D721Med (cell line): ENCODE measurements around the gene NUDT14.

Source experiments
- DNase-seq: peaks from one replicate; pipeline ENCODE4 v3.0.0; 2011; ENCODE audit warnings: low spot score; ENCODE audit not compliant: insufficient read length
- FAIRE-seq: peaks from 2 replicates; lab custom pipeline; 2011; peaks lifted over from hg19 to GRCh38; lab: Jason Lieb, UNC
- CTCF ChIP-seq: IDR thresholded peaks from 2 replicates; pipeline ENCODE4 v1.5.1; 2012; ENCODE audit warnings: mild to moderate bottlenecking, control low read depth; ENCODE audit not compliant: insufficient read depth; ENCODE audit errors: missing control alignments

The NUDT14 gene

DNA sequence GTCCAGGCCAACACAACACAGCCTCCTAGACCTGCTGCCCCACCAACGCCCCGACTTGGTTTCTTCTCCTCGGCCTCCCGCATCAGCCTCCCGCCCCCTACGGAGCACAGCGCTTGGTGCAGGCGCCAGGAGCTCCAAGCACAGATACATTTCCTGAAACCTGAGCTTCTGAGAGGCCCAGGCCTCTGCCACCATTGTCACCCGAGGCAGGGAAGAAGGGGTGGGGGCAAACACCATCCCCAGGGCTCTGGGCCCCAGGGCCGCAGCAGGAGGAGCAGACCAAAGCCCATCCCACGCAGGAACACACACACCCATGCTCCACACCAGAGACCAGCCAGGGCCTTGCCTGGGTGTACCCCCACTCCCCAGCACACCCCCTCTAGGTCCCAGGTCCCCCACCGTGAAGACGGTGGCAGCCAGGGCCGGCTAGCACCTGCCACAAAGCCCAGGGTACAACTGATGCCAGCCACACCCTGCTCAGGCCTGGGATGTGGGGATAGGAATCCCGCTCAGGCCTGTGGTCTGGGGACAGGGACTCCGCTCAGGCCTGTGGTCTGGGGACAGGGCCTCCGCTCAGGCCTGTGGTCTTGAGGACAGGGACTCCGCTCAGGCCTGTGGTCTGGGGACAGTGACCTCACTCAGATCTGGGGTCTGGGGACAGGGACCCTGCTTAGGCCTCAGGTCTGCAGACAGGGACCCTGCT lies 17.9 kb downstream of the NUDT14 start:
- TF ChIP-seq CTCF: no peak
- FAIRE-seq: no peak
- DNase-seq: no peak

DNA sequence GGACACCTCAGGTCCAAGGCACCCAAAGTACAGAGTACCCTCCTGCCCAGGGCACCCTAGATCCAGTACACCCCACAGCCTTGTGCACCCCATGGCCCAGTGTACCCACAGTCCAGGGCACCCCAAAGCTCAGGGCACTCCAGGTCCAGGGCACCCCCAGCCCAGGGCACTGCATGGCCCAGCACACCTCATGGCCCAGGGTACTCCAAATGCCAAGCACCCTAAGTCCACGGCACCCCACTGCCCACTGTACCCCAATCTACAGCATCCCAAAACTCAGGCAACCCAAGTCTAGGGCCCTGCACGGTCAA lies 18.5 kb downstream of the NUDT14 start:
- FAIRE-seq (no peak), DNase-seq (no peak)
- no peak for TF ChIP-seq CTCF

- no peak for DNase-seq
- FAIRE-seq: no peak
- TF ChIP-seq CTCF: no peak
These were observed 19.0 kb downstream of the NUDT14 start for GRCh38 chr14:105161964-105162668.

DNA sequence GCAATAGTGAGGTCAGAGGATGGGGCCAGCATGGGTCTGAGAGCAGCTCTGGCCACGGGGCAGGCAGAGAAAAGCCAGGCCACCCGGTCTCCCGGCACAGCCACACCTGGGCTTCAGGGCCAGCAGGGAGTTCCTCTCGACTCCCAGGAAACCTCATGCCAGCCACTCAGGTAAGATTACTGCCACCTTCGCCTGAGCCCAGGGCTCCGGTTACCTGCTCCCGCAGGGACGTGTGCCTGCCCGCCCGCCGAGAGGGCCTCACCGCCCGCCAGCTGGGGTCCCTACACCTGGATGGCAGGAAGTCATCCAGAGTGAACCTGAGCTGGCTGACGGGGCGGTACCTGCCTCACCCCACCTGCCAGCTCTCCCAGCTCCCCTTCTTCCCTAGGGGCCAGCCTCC lies 19.8 kb downstream of the NUDT14 start:
- FAIRE-seq: no peak
- no peak for TF ChIP-seq CTCF
- DNase-seq: no peak

GRCh38 chr14:105160776-105161175 lies 20.3 kb downstream of the NUDT14 start:
- DNase-seq (no peak), FAIRE-seq (no peak)
- TF ChIP-seq CTCF: no peak

DNA sequence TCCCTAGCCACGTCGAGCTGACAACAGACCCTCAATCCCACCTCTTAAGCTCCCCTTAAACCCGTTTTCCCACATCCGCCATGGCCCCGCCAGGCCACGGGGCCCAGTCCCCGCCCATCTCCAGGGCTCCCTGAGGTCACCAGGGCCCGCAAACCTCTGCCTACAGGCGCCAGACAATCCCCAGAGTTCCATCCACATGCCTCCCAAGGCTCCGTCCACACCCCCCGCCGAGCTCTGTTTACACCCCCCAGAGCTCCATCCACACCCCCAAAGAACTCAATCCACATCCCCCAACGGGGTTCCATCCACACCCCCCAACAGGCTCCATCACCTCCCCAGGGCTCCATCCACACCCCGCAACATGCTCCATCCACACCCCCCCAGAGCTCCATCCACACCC lies 21.8 kb downstream of the NUDT14 start:
- TF ChIP-seq CTCF: no peak
- DNase-seq (no peak), FAIRE-seq (no peak)

- TF ChIP-seq CTCF: no peak
- DNase-seq: no peak
- no peak for FAIRE-seq
These were observed 22.3 kb downstream of the NUDT14 start for GRCh38 chr14:105158794-105159193.
